AG04450 (cell line): ENCODE results near the gene OR2D3. TPM values are rescaled to one million over a fixed set of nuclear protein-coding genes. Genes with fewer than 3 reads are reported as not detected.
"Not testable (repeated sequence)": the region's sequence is repeated elsewhere in the genome, so short reads cannot be mapped to it uniquely, and the experiment has no call there.

Experiments
- CTCF ChIA-PET: fragments of 300-600, 350-600 bp; formaldehyde crosslinking; extraction: SDS; loops from one replicate; lab custom pipeline; 2022; ENCODE audit warnings: antibody characterized with exemption, inconsistent platforms; lab: Charles Lee
- POLR2A ChIA-PET: fragments of 350-600 bp; formaldehyde crosslinking; extraction: SDS; loops from one replicate; lab custom pipeline; 2021; ENCODE audit warnings: antibody characterized with exemption, inconsistent platforms; lab: Yijun Ruan, JAX
- DNase-seq: peaks from one replicate; pipeline ENCODE4 v3.0.0-alpha.2; 2011; ENCODE audit warnings: low read depth, low spot score
- H3K27ac ChIP-seq: one replicate; pipeline ENCODE4 v1.5.1; 2012; ENCODE audit warnings: low read depth, low read length, control low read depth
- H3K27me3 ChIP-seq: one replicate; pipeline ENCODE4 v1.6.0; 2012; ENCODE audit warnings: low read length; ENCODE audit not compliant: control insufficient read depth, insufficient read depth
- H3K4me3 ChIP-seq: 2 replicates; pipeline ENCODE4 v1.5.1; 2011; ENCODE audit warnings: mild to moderate bottlenecking, low read depth, low read length, control low read depth
- H3K9me3 ChIP-seq: 2 replicates; pipeline ENCODE4 v1.5.1; 2012; ENCODE audit warnings: low read length; ENCODE audit not compliant: control insufficient read depth, insufficient read depth
- CTCF ChIP-seq: IDR thresholded peaks from 2 replicates; pipeline ENCODE4 v1.5.1; 2011; ENCODE audit warnings: low read depth, low read length, control low read depth, inconsistent platforms
- polyA plus RNA-seq: library from polyadenylated mRNA; depleted of rRNA; stranded (reverse); fragments of >200 nt; gene quantifications from 2 replicates; pipeline ENCODE4 v1.2.3, GENCODE V29; 2011; rRNA removed

Gene OR2D3
- polyA plus RNA-seq, 1 experiment, result not detected

DNA sequence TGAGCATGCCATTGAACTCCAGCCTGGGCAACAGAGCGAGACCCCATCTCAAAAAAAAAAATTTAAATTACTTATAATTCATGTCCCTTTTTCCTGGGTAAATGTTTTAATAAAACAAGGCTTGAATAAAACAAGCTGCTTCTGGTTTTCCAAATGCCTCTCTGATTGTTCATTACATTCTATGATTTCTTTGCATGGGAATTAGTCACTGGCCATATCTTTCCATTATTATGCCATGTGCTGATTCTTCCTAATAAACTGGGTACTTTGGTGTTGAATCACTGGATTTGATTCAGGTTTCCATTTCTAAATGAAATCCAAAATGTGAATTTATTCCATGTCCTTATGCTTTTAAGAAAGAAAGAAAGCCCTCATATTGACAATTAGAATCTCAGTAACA, 48.0 kb downstream of the OR2D3 start:
- ChIA-PET CTCF (interaction anchor here (1.0 kb wide), 1 partner anchor 157 kb away, joined by 7 read pairs; no protein-coding TSS in a partner anchor), POLR2A (no interaction called here)
- DNase-seq, result no peak
- Histone ChIP-seq H3K27ac (no peak overlapping the region), H3K4me3 (no peak overlapping the region), H3K9me3 (no peaks in the 10 kb centered on the region), H3K27me3 (no peaks in the 10 kb centered on the region)
- TF ChIP-seq CTCF, result no peak

DNA sequence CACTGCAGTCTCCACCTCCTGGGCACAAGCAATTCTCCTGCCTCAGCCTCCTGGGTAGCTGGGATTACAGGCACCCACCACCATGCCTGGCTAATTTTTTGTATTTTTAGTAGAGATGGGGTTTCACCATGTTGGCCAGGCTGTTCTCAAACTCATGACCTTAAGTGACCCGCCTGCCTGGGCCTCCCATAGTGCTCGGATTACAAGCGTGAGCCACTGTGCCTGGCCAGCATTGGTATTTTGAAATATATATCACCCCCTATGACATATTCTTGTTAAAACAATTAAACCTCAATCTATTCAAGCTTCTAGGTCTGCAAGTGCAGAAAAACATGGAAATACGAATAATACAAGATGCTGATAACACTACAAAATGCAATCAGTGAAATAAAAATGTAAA, 49.1 kb downstream of the OR2D3 start:
- CTCF ChIA-PET, result interaction anchor here (1.0 kb wide), 1 partner anchor 158 kb away, joined by 7 read pairs; no protein-coding TSS in a partner anchor
- H3K27me3 ChIP-seq, H3K9me3 ChIP-seq, H3K27ac ChIP-seq, POLR2A ChIA-PET, H3K4me3 ChIP-seq, DNase-seq: not testable (repeated sequence)

Other genes starting within 250 kb of the OR2D3 start
- 63.3 and 69.1 TPM in 2 replicates for gene MRPL17, start 237.7 kb upstream of the OR2D3 start, polyA plus RNA-seq
- 0.11 and 0.19 TPM in 2 replicates for gene OR2AG2, start 149.0 kb upstream of the OR2D3 start, polyA plus RNA-seq
- not detected in 2 replicates for gene OR2AG1, start 138.0 kb upstream of the OR2D3 start, polyA plus RNA-seq
- gene OR6A2, start 121.3 kb upstream of the OR2D3 start, polyA plus RNA-seq, result 0.02 and 0.06 TPM in 2 replicates
- gene OR10A5, start 75.3 kb upstream of the OR2D3 start, polyA plus RNA-seq, result not detected in 2 replicates
- not detected in 2 replicates for gene OR10A2, start 57.9 kb upstream of the OR2D3 start, polyA plus RNA-seq
- not detected in 2 replicates for gene OR10A4, start 44.4 kb upstream of the OR2D3 start, polyA plus RNA-seq
- 0.09 TPM in 1 of 2 replicates, not detected in the other for gene OR2D2, start 28.5 kb upstream of the OR2D3 start, polyA plus RNA-seq
- 2.7 and 4.1 TPM in 2 replicates for gene ZNF215, start 5.4 kb downstream of the OR2D3 start, polyA plus RNA-seq
- gene ZNF214, start 99.3 kb downstream of the OR2D3 start, polyA plus RNA-seq, result 1.9 and 3.4 TPM in 2 replicates
- 0.02 and 0.06 TPM in 2 replicates for gene NLRP14, start 99.5 kb downstream of the OR2D3 start, polyA plus RNA-seq
- not detected in 2 replicates for gene RBMXL2, start 168.0 kb downstream of the OR2D3 start, polyA plus RNA-seq